ENCODE results near the gene TMCO2.

The TMCO2 gene

GRCh38 chr1:40258445-40258769 is 10.7 kb downstream of the TMCO2 start:
- no peak for DNase-seq

DNA sequence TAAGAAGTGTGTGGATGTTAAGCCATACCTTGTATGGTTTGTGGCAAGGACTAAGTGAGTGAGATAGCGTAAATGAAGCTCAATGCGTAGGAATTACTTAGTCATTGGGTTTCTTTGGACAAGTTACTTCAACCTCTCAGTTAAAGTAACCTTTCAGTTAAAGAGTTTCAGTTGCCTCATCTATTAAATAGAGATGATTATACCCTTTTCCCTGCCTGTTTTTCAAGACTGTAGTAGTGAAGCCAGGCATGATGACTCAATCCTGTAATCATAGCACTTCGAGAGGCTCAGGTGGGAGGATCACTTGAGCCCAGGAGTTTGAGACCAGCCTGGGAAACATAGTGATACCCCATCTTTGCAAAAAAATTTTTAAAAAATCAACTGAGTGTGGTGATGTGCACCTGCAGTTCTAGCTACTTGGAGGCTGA is 16.6 kb downstream of the TMCO2 start:
- DNase-seq = no peak

DNA sequence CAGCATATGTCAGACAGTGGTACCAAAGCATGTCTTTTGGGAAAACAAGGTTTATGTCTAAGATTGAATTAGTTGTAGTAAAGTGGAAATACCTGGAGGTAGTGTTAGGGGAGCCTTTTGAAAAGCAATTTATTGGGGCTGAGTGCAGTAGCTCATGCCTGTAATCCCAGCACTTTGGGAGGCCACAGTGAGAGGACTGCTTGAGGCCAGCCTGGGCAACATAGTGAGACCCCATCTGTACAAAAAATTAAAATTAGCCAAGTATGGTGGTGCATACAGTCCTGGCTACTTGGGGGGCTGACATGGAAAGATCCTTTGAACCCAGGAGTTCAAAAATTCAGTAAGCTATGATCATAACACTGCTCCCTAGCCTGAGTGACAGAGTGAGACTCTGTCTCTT is 17.6 kb downstream of the TMCO2 start:
- no peak for DNase-seq

DNA sequence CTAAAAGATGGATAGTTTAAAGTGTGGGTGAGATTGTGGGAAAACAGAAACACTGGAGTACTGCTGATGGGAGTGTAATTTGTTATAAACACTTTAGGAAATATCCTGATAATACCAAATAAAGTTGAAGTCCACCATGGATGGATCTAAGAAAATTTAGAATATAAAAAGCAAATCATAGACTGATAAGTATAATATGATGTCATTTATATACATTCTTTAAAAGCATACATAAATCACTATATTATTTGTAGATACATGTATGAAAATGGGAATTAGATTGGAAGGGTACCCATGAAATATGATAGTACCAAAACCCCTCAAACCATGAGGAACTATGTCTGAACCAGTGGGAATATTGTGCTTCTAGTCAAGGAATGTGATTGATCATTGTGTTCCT is 18.2 kb downstream of the TMCO2 start:
- DNase-seq = no peak

- DNase-seq = no peak
Observed at GRCh38 chr1:40266786-40267535, 19.2 kb downstream of the TMCO2 start.

DNA sequence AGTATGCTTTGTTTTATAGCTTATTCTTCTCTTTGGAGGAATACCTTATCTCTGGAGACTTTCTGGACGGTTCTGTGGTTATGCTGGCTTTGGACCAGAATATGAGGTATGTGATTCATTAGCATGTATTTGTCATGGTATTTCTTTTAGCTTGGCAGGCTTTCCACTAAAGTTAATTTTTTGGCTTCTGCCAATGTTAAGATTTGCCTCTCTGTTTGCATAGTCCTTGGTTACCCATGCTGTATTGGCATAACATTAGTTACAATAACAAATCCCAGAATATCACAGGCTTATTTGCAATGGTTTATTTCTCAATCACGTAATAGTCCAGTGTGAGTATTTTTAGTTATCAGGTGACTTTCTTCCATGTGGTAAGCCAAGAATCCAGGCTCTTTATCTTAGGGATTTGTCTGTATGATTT is 20.0 kb downstream of the TMCO2 start:
- DNase-seq = no peak

DNA sequence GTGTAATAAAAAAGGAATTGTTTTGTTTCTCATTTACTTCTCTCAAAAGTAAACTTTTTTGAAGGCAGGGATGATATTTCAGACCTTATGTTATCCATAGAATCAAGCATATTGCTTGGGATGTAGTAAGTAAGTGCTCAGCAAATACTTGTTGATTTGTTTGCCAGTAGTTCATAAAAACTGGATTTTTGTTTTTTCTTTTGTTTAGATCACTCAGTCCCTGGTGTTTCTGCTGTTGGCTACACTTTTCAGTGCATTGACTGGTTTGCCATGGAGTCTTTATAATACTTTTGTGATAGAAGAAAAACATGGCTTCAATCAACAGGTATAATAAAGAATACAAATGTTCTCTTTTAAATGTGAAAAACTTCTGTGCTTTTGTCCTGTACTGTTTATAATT is 20.5 kb downstream of the TMCO2 start:
- no peak for DNase-seq

DNA sequence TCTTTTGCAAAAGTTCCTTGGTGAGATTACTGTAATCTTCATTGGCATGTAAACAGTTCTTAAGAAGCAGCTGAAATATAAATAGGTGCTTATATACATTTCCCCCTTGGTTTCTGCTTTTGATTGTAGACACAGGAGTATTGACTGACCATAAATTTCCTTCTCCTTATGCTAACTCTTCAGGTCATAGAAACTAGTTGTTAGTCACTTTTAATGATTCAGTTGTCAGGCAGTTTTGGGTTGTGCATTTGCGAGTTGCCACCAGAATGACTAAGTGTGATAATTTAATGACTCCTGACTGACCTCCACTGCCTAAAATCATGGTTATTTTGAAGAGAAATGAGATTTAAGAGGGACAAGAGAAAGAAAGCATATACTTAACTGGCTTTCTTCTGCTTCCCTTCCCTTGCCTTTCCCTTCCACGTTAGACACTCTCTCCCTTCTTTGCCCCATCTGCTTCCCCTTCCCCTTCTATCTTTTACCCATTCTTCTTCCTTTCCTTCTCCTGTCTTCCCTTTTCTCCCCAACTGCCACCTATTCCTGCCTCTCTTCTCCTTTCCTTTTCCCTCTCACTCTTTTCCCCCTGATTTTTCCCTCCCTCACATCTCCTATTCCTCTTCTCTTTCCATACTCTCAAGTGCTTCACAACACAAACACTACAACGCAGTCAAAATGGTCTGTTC is 22.6 kb downstream of the TMCO2 start:
- no peak for DNase-seq

DNA sequence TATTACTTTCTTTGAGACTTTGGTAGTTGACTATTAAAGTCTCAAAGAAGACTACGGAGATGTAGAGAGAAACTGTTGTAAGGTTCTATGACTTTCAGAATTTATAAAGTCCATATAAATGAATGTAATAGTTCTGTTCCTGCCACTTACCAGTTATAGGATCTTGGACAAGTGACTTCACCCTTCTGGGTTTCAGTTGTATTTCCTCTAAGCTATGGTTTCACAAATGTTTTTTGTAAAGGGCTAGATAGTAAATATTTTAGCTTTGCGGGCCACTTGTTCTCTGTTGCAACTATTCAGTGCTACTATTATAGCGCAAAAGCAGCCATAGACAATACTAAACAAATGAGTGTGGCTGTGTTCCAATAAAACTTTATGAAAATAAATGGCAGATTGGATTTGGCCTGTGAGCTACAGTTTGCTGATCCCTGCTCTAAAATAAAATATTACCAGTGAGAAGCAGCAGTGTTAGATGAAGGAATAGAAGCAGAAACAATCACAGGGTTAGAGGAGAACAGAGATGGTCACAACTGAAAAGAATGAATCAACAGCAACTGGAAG is 25.0 kb downstream of the TMCO2 start:
- no peak for DNase-seq

GRCh38 chr1:40273547-40274166 is 25.9 kb downstream of the TMCO2 start:
- no peak for DNase-seq

DNA sequence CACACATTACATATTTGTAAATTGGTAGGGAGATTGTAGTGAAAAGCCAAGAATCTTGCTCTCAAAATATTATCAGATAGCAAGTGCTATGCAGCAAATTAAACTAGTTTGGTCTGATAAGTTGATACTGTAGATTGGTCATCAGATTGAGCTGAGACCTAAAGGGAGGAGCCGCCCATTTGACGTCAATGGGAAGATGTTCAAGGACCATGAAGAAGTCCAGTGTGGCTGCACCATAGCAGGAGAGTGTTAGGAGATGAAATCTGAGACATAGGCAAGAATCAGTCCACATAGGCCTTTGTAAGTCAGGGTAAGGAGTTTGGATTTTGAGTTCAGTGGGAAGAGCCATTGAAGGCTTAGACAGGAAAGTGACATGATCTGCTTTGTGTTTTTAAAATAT is 26.6 kb downstream of the TMCO2 start:
- no peak for DNase-seq

- DNase-seq = no peak
Observed at GRCh38 chr1:40276122-40276521, 28.4 kb downstream of the TMCO2 start.

- no peak for DNase-seq
Observed at GRCh38 chr1:40281853-40282252, 34.1 kb downstream of the TMCO2 start.

- DNase-seq = no peak
Observed at GRCh38 chr1:40291293-40291692, 43.6 kb downstream of the TMCO2 start.

- no peak for DNase-seq
Observed at GRCh38 chr1:40299366-40300248, 51.9 kb downstream of the TMCO2 start.

- no peak for DNase-seq
Observed at GRCh38 chr1:40300249-40300567, 52.5 kb downstream of the TMCO2 start.

- DNase-seq = no peak
Observed at GRCh38 chr1:40300651-40301050, 52.9 kb downstream of the TMCO2 start.

- no peak for DNase-seq
Observed at GRCh38 chr1:40301066-40301465, 53.3 kb downstream of the TMCO2 start.
